Measurements from ENCODE around the gene ST3GAL4. TPM values are rescaled to one million over a fixed set of nuclear protein-coding genes. Genes with fewer than 3 reads are reported as not detected.

ST3GAL4 gene
- total RNA-seq, 1 donor from 2014 or later: 0.71 TPM

GRCh38 chr11:126409620-126409985 lies 54.1 kb downstream of the ST3GAL4 start:
- no peaks in the 10 kb centered on the region for H3K9me3 Mint-ChIP-seq

DNA sequence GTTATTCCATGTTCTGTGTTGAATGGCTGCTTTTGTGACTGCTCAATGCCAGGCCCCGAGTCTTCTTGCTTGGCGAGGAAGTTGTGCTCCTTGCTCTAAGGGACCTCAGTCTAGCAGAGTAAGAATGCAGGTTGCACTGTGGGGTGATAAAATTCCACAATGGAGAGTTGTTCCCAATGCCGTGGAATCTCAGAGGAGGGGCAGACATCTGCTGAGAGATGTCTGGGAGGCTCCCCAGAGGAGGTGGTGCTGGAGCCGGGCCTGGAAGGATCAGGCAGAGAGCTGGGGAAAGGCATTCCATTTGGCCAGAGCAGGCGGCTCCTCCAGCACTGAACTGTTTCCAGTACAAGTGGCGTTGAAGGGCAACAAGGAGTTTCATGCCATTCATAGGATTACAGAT lies 55.2 kb downstream of the ST3GAL4 start:
- peaks cover under 1% of the 10 kb centered on the region for H3K4me1 Mint-ChIP-seq
- no peaks in the 10 kb centered on the region for H3K36me3 Mint-ChIP-seq (ENCODE audit: low read depth)
- intact Hi-C loops (cut with micrococcal nuclease): no loop called here
- TF ChIP-seq, protein P1, sequence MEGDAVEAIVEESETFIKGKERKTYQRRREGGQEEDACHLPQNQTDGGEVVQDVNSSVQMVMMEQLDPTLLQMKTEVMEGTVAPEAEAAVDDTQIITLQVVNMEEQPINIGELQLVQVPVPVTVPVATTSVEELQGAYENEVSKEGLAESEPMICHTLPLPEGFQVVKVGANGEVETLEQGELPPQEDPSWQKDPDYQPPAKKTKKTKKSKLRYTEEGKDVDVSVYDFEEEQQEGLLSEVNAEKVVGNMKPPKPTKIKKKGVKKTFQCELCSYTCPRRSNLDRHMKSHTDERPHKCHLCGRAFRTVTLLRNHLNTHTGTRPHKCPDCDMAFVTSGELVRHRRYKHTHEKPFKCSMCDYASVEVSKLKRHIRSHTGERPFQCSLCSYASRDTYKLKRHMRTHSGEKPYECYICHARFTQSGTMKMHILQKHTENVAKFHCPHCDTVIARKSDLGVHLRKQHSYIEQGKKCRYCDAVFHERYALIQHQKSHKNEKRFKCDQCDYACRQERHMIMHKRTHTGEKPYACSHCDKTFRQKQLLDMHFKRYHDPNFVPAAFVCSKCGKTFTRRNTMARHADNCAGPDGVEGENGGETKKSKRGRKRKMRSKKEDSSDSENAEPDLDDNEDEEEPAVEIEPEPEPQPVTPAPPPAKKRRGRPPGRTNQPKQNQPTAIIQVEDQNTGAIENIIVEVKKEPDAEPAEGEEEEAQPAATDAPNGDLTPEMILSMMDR (IDR thresholded peaks at IDR 0.05): no peak
- H3K27ac Mint-ChIP-seq: no peak overlapping the region
- ChIA-PET CTCF (no interaction called here), POLR2A (no interaction called here)
- no peak for DNase-seq
- no peaks in the 10 kb centered on the region for H3K27me3 Mint-ChIP-seq
- no peak for ATAC-seq (ENCODE audit: low read depth)
- H3K4me3 Mint-ChIP-seq: no peak overlapping the region
- no peaks in the 10 kb centered on the region for H3K9me3 Mint-ChIP-seq

More at GRCh38 chr11:126409620-126409985, 54.1 kb downstream of the ST3GAL4 start:
- DNase-seq (no peak), ATAC-seq (ENCODE audit: low read depth) (no peak)
- Mint-ChIP-seq H3K4me3 (no peak overlapping the region), H3K27ac (no peak overlapping the region), H3K36me3 (ENCODE audit: low read depth) (no peaks in the 10 kb centered on the region), H3K27me3 (no peaks in the 10 kb centered on the region), H3K4me1 (no peaks in the 10 kb centered on the region)
- CTCF ChIA-PET: no interaction called here
- intact Hi-C loops (cut with micrococcal nuclease): no loop called here
- TF ChIP-seq, protein P1 (IDR thresholded peaks at IDR 0.05): no peak
- POLR2A ChIA-PET: no interaction called here

DNA sequence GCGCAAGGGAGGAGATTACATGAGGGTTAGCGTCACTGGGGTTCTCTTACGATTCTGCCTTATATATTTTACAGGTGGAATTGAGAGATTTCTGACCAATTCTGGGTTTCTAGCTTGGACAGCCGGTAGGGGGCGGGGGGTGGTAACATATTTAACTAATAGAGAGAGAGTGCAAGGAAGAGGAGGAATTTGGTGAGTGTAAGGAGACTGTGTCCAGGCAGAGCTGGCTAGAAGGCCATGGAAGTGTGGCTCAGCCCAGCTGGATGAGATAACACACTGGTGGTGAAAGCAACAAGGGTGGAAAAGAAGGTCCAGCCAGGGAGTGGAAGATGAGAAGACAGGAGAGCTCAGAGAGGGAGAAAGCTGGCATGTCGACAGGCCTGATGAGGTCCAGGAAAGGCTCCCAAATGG lies 56.5 kb downstream of the ST3GAL4 start:
- Mint-ChIP-seq H3K36me3 (ENCODE audit: low read depth) (no peaks in the 10 kb centered on the region), H3K4me3 (no peak overlapping the region), H3K27me3 (no peaks in the 10 kb centered on the region), H3K27ac (no peak overlapping the region), H3K9me3 (no peaks in the 10 kb centered on the region), H3K4me1 (peaks cover 10% of the 10 kb centered on the region)
- ATAC-seq (ENCODE audit: low read depth): no peak
- ChIA-PET CTCF (no interaction called here), POLR2A (no interaction called here)
- DNase-seq: no peak
- intact Hi-C loops (cut with micrococcal nuclease): no loop called here
- TF ChIP-seq, protein P1 (IDR thresholded peaks at IDR 0.05): no peak

GRCh38 chr11:126413426-126413825 lies 57.9 kb downstream of the ST3GAL4 start:
- intact Hi-C loops (cut with micrococcal nuclease): no loop called here
- ChIA-PET CTCF (no interaction called here), POLR2A (no interaction called here)
- H3K27ac Mint-ChIP-seq: no peak overlapping the region
- no peaks in the 10 kb centered on the region for H3K36me3 Mint-ChIP-seq (ENCODE audit: low read depth)
- DNase-seq: no peak
- H3K4me3 Mint-ChIP-seq: no peak overlapping the region
- no peak for ATAC-seq (ENCODE audit: low read depth)
- H3K27me3 Mint-ChIP-seq: no peaks in the 10 kb centered on the region
- no peaks in the 10 kb centered on the region for H3K9me3 Mint-ChIP-seq
- H3K4me1 Mint-ChIP-seq: peaks cover 10% of the 10 kb centered on the region
- TF ChIP-seq, protein P1 (IDR thresholded peaks at IDR 0.05): no peak

DNA sequence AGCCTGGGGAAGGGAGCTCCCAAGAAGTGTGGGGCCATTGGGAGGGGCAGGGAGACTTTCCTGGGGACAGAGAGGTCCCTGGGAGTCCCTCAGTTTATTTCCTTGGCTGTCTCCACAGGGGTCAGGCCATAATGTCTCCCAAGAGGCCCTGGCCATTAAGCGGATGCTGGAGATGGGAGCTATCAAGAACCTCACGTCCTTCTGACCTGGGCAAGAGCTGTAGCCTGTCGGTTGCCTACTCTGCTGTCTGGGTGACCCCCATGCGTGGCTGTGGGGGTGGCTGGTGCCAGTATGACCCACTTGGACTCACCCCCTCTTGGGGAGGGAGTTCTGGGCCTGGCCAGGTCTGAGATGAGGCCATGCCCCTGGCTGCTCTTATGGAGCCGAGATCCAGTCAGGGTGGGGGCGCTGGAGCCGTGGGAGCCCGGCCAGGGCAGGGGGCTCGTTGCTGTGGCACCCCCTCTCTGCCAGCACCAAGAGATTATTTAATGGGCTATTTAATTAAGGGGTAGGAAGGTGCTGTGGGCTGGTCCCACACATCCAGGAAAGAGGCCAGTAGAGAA lies 58.4 kb downstream of the ST3GAL4 start:
- Mint-ChIP-seq H3K27ac (no peak overlapping the region), H3K36me3 (ENCODE audit: low read depth) (no peaks in the 10 kb centered on the region), H3K27me3 (no peaks in the 10 kb centered on the region), H3K4me1 (peaks cover 10% of the 10 kb centered on the region), H3K4me3 (no peak overlapping the region), H3K9me3 (no peaks in the 10 kb centered on the region)
- intact Hi-C loops (cut with micrococcal nuclease): no loop called here
- DNase-seq: no peak
- TF ChIP-seq, protein P1 (IDR thresholded peaks at IDR 0.05): no peak
- ChIA-PET POLR2A (no interaction called here), CTCF (no interaction called here)
- no peak for ATAC-seq (ENCODE audit: low read depth)

All from activated B cell treated with CpG ODN at 0.5 μM for 24 hours (primary cell).